Measurements from ENCODE around the gene HPCA.

DNA sequence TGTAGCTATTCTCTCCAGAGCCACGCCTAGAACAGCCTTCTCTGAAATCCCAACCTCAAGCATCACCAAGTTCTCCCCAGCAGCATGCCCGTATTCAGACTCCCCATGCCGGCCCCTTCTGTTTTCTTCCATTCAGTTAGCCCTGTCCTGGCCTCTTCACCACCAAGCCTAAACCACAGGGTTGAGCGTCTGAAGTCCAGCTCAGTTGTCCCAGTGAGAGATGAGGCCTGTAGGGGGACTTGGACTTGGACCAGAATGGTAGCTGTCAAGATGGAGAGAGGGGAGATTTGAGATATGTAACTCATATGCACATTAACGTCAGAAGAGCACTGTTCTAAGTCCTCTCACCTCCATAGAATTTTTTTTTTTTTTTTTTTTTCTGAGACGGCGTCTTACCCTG is 20.4 kb downstream of the HPCA start:
- no peak for TF ChIP-seq POLR2AphosphoS5 (IDR thresholded peaks at IDR 0.05; ENCODE audit: low read depth, low read length)
- TF ChIP-seq POLR2A (IDR thresholded peaks at IDR 0.05; ENCODE audit: low read depth, low read length) = no peak
- no peak for TF ChIP-seq SPI1 (IDR thresholded peaks at IDR 0.05; ENCODE audit: low read depth, low read length)
